ENCODE data around the gene MAPKAP1. TPM values are rescaled to one million over a fixed set of nuclear protein-coding genes. Genes with fewer than 3 reads are reported as not detected.

The MAPKAP1 gene
- total RNA-seq, 2 experiments from 2014 or later = 66.2 to 78.8 TPM

DNA sequence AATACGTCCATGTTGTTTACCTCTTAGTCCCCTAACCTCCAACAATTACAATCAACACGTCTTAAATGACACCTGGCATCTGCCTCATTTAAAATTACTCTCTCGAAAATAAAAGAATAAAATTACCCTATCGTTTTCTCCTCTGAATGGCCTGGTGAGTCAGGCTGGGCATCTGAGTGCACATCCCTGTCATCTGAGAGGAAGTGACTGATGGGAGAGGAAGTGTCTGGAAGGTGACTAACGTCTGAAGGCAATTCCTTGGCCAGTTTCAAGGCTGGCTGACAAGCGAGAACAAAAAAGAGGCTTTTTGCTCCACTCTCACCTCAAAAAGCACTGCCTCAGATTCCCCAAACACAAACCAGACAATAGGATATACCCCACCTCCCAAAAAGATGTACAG lies 57.7 kb downstream of the MAPKAP1 start:
- no peak overlapping the region for H3K4me2 ChIP-seq (ENCODE audit: low read length)
- ChIA-PET POLR2A (no interaction called here), CTCF (ENCODE audit: unreplicated experiment) (no interaction called here)
- BruUV-seq (replicated peaks) = no TSS peak
- intact Hi-C loops (cut with micrococcal nuclease; ENCODE audit: unreplicated experiment) = no loop called here
- H3K27ac ChIP-seq (ENCODE audit: low read depth, low read length, poor library complexity, severe bottlenecking) = no peak overlapping the region
- no peaks in the 10 kb centered on the region for H3K36me3 ChIP-seq (ENCODE audit: insufficient read depth, low read length)
- no peak for DNase-seq (ENCODE audit: low spot score)
- H3K4me3 ChIP-seq (ENCODE audit: low read depth, low read length, poor library complexity, severe bottlenecking) = no peak overlapping the region
- TF ChIP-seq EZH2phosphoT487 (IDR thresholded peaks at IDR 0.05; ENCODE audit: borderline replicate concordance, low read depth, low read length) = no peak
- TF ChIP-seq CTCF (conservative IDR thresholded peaks at IDR 0.05; ENCODE audit: low read length) = no peak
- H4K20me1 ChIP-seq (ENCODE audit: insufficient read depth, low read length) = peaks cover 7% of the 10 kb centered on the region; the same call in 1 of the 2 replicates
- H3K9me3 ChIP-seq (ENCODE audit: low read length) = no peaks in the 10 kb centered on the region
- H2AFZ ChIP-seq (ENCODE audit: low read length) = no peak overlapping the region
- H3K79me2 ChIP-seq (ENCODE audit: insufficient read depth, low read depth, low read length) = no peaks in the 10 kb centered on the region; the same call in 1 of the 2 replicates
- peaks cover 29% of the 10 kb centered on the region for H3K4me1 ChIP-seq (ENCODE audit: insufficient read depth, low read length, poor library complexity, severe bottlenecking)
- no peaks in the 10 kb centered on the region for H3K9me2 ChIP-seq (ENCODE audit: insufficient read depth, low read length)

DNA sequence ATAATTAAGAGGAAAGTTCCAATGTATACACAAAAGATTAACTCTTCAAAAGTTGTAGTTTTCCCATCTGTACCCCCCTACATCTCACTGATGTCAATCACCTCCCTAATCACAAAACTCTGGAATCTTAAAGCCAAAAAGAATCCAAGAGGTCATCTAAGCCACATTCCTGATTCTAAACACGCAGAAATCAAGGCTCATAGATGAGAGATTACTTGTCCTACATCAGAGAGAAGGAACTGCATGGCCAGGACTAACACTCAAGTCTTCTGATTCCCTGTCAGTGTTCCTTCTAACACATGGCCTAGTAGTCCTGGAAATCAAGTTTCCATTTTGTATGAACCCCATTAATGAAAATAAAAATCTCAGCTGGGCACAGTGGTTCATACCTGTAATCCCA lies 58.7 kb downstream of the MAPKAP1 start:
- CTCF ChIA-PET (ENCODE audit: unreplicated experiment) = no interaction called here

More for the DNA sequence above, 58.7 kb downstream of the MAPKAP1 start:
- peaks cover 29% of the 10 kb centered on the region for H3K4me1 ChIP-seq (ENCODE audit: insufficient read depth, low read length, poor library complexity, severe bottlenecking)
- H3K9me2 ChIP-seq (ENCODE audit: insufficient read depth, low read length) = no peaks in the 10 kb centered on the region
- peaks cover 7% of the 10 kb centered on the region; the same call in 1 of the 2 replicates for H4K20me1 ChIP-seq (ENCODE audit: insufficient read depth, low read length)
- no peak overlapping the region for H3K4me2 ChIP-seq (ENCODE audit: low read length)
- no TSS peak for BruUV-seq (replicated peaks)
- H3K9me3 ChIP-seq (ENCODE audit: low read length) = no peaks in the 10 kb centered on the region
- H3K79me2 ChIP-seq (ENCODE audit: insufficient read depth, low read depth, low read length) = no peaks in the 10 kb centered on the region; the same call in 1 of the 2 replicates
- intact Hi-C loops (cut with micrococcal nuclease; ENCODE audit: unreplicated experiment) = no loop called here
- no peak overlapping the region for H3K27ac ChIP-seq (ENCODE audit: low read depth, low read length, poor library complexity, severe bottlenecking)
- no peak overlapping the region for H2AFZ ChIP-seq (ENCODE audit: low read length)
- H3K36me3 ChIP-seq (ENCODE audit: insufficient read depth, low read length) = no peaks in the 10 kb centered on the region
- DNase-seq (ENCODE audit: low spot score) = no peak
- TF ChIP-seq CTCF (conservative IDR thresholded peaks at IDR 0.05; ENCODE audit: low read length) = no peak
- TF ChIP-seq EZH2phosphoT487 (IDR thresholded peaks at IDR 0.05; ENCODE audit: borderline replicate concordance, low read depth, low read length) = no peak
- POLR2A ChIA-PET = interaction anchor here (0.7 kb wide), 1 partner anchor 1158 kb away, joined by 4 read pairs; no protein-coding TSS in a partner anchor
- H3K4me3 ChIP-seq (ENCODE audit: low read depth, low read length, poor library complexity, severe bottlenecking) = no peak overlapping the region
